ENCODE data around the gene ENDOU.
A peak's percentile ranks its signal among the peaks of the same experiment; 100 is the strongest.

The ENDOU gene

DNA sequence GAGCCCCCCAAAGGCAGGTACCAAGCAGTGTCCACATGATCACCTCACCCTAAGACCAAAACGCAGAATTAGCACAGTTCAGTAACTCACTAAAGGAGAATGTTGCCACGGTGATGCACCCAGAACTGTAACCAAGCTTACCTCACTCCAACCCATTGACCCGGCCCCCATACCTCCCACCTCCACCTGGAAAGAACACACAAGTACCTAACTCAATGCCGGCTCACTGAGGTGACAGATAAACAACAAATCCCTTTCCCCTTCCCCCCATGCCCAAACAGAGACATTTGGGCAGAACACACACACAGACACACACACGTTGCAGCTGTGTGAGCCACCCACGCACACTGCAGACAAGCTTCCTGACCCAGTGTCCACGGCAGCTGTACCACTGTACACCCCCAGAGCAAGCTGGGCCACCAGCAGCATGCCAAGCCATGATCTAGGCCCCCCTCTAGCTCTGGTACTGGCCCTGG is 32.1 kb upstream of the ENDOU start:
- DNase-seq, result no peak

DNA sequence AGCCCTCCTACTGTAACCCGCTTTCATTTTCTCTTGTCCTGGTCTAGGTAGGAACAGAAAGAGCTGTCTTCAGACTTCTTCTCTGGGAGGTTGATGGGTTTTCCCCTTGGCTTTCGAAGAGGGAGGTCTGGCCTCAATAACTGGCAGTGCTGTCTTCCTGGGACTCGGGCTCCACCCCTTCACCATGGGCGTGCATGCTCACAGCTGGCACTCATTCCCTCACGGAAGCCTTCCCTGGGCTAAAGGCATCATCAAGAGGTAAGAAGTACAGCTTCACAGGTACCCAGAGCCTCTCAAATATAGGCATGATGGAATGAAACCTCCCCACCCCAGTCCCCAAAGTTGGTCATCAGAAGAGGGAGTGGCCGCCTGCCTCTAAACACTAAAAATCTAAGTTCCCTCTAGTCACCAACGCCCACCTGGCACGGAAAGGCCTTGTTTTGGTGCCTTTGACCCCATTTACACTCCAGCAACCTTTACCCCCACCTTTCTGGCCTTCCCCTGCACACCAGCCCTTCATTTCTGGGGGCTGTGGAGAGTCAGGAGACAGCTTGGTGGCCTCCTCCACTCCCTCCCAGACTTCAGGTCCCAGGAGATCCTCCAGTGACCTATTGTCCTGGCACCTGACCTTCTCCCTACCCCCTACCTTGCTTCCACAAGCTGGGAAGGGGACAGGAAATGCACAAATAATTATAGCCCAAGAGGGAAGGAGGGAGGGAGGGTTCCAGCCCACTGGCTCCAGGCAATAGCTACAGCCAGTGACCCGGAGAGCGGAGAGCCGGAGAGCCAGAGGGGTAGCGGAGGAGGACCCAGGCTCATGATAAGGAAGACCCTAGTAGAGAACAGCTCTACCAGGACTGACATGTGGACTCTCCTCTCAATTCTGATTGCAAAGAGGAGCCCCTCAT is 30.6 kb upstream of the ENDOU start:
- no peak for DNase-seq

DNA sequence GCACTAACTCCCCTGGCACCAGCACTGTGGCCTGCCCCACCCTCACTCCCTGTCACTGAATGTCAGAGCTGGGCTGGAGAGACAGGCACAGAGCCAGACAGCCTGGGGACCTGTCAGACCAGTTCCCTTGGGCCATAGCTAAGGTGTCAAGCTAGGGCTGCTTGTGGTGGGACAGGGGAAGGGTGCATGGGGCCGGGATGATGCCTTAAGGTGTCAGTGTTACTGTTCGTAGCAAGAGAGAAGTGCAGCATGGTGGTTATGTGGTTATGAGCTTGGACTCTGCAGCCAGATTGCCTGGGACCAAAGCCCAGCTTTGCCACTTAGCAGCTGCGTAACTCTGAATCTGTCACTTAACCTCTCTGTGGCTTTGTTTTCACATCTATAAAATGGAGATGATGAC is 29.6 kb upstream of the ENDOU start:
- no peak for DNase-seq

DNA sequence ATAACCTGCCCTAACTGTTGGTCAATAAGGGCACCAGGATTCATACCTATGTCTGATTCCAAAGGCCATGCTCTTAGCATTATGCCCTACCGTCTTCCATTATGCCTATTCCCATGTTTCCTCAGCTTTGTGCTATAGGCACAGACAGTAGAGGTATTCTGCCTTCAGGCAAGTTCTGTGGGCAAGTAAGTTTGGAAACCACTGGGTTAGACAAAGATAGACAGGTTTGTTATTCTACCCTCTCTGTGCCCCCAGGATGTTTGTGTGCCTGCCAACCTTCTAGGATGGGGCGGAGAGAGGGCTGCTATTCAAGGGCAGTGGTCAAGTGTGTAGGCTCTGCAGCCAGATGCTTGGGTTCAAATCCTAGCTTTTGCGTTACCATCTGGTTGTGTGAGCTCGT is 28.8 kb upstream of the ENDOU start:
- DNase-seq, result no peak

DNA sequence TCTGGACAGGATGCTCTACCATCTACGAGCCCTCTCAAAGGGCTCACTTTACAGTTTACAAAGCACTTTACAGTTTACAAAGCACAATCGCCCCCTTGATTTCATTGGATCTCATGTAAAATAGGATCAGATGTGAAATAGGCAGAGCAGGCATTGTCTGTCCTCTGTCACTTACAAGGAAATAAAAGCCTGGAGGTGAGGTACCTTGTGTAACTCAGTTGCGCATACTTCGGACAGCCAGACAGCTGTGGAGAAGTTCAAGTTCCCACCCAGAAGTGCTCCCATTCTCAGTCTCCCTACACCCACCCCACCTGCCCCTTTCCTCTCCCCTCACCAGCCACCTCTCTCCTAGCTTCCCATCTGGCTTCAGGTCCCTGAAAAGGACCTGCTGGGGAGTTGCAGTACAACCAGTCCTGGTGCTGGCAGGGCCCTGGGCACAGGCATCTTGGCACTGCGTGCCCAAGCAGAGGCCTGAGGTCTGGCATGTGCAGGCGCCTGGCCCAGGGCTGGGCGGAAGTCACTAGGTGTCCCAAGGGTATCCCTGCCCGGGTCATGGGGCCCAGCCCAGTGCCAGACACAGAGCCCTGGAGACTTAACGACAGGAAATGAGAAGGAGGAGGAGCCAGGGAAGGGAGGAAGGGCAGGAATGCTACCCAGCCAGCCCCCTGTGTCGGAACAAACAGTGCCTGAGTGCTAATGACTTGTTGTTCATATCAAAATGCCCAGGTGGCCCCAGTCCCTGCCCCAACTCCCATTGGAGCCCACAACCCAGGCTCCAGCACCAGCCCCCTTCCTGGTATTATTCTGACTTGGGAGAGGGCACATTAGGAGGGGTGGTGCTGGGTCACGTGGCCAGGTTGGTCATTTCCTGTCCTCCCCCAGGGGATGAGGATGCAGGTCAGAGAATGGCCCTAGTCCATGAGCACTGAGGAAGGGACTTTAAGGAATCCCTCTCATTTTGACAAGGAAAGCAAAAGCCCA is 28.0 kb upstream of the ENDOU start:
- no peak for DNase-seq

DNA sequence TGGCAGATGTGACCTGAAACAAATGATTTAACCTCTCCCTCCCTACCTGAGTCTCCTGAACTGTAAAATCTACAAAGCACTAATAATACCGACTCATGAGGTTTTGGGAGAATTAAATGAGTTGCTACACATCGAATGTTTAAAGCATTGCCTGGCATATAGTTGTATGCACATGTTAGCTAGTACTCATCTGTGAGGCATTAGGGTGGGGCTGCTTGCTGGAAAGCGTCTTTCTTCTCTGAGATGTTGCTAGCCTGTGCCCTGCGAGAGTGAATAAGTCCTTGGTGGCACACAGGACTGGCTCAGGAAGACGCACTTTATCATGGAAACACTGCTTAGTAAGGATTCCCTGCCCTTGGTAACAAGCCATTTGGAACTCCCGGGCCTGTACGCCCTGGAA is 27.3 kb upstream of the ENDOU start:
- DNase-seq, result no peak

DNA sequence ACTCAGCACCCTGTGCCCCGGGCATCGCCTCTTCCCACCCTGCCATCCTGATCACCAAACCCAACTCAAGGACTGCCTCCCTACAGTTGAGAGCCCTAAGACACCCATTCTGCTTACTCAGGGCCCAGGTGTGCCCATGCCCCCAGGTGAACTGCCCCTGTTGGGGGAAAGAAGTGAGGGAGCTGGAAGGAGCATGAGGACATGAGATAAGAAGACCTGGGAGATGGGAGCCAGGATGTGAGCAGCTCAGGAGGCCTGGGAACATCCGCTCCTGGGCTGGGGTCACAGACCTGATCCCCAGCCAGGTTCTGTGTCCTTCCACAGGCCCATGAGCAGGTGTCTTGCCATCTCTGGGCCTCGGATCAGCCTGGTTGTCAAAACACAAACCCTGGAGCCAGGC is 26.8 kb upstream of the ENDOU start:
- no peak for DNase-seq

DNA sequence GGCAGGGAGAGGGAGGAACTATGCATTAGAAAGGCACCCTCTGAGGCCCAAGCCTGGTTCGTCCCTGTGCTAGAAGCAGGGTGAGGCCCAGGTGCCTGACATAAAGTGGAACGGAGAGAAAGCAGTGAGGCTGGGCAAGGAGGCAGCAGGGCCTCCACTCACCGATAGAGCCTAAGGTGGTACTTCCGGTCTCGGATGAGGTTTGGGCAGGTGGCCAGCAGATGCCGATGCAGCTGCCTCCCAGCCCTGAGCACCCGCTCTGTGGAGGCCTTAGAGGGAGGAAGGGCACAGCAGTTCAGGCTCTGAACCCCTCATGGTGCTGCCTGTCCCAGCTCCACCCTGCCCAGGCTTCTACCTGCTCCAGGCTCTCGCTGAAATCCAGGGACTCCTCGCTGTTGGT is 26.3 kb upstream of the ENDOU start:
- no peak for DNase-seq

DNA sequence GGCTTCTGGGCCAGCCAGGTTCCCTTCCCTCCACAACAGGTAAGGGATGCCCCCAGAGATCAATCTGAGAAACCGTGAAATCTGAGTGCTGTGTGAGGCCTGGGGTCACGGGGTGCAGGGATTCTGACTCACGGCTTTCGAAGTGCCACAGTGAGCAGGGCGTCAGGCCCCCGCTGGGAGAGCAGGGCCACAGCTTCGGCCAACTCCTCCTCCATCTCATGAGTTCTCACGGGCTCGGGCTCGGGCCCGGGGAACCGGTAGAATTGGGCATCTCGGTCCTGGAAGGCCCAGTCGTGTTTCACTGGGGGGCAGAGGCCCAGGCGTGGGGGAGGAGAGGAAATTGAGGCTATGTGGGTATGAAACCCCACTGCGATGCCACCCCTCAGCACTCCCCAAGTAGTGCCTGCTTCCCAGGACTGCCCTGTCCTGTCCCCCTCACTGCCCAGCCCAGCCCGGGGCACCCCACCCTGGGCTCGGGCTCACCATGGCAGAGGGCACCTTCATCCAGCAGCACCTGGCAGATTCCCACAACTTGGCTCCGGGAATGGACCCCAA is 25.7 kb upstream of the ENDOU start:
- no peak for DNase-seq

DNA sequence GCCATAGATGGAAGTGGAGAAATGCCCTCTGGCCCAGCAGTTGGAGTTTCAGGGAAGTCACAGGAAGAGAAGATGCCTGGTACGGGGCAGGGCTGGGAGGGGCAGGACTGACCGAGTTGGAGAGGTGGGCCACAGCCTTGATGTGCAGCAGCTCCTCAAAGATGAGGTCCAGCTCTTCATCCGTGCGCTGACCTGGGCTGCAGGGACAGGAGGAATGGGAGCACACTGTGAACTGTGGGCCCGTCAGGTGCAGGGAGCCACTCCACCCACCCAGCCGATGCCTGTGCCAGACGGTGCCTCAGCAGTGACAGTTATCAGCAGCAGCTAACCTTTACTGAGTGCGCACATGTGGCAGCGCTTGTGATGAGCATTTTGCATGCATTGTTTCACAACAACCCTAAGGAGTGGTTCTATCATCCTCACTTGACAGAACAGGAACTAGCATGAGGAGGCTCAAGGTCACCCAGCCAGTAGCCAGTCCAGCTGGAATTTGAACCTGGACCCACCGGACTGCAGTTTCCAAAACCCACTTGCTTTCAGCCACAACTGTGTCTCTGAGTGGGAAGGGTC is 25.0 kb upstream of the ENDOU start:
- no peak for DNase-seq

DNA sequence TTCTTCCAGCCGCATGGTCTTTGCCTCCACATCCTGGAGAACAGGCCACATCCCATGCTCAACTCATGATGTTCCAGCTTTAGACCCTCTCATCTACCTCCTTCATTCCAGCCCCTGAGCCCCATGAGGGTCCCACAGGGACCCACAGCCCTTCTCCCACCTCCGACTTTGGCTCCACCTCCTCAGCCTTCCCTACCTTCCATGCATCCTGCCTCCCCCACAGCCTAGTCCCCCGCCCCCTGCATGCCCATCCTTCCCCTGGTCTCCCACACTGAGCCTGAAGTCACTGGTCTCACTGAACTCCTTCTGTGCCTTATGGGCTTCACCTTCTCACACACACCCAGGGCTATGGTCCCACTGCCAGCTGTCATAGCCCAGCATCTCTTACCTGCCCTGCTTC is 23.6 kb upstream of the ENDOU start:
- DNase-seq, result no peak

DNA sequence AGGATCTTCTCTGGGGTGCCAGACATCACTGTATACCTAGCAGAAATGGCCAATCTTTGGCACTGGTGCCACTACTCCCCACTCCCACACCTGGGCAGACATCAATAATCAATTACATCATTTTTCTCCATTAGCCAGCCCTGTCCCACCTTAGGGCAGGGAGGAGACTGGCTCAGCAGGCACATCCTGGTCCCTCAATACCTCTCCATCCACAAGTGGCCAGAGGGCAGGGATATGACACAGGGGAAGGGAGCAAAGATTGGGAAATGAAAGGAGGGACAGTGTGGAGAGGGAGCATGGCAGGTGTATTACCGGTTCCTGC is 23.2 kb upstream of the ENDOU start:
- no peak for DNase-seq

DNA sequence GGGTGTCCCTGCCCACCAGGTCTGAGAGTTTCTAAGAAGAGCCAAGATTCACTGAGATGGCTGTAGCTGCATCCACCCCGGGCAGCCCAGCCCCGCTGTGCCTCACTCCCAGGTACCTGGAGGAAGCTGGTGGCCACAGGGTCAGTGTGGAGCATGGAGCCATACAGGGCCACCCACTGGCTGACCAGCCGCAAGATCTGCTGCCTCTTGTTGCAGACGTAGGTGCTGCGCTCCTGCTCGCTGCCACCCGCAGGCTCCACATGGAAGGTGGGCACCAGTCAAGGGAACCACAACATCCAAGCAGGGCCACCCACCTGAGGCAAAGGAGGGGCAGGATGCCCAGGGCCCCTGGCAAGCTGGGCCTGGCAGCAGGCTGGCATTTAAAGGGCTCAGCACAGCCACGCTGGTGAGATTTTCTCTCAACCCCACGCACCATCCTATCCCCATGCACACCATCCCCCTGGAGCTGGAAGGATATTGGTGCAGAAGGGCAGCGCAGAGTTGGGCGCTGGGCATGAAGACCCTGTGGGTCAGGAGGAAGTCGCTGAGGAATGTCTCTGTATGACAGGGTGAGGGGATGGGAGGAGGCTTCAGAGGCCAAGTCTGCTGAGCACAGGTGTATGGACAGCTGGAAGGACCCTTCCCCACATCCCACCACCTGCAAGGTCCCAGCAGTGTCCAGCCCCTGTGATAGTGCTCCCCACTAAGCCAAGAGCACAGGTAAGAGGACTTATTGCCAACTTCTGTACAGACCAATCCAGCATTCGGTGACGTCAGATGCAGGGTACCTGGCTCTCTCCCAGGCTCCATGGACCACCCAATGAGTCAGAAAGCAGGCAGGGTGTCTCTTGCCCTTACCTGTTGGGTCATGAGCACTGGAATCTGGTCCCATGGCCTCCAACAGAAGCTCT is 22.6 kb upstream of the ENDOU start:
- DNase-seq, result no peak

DNA sequence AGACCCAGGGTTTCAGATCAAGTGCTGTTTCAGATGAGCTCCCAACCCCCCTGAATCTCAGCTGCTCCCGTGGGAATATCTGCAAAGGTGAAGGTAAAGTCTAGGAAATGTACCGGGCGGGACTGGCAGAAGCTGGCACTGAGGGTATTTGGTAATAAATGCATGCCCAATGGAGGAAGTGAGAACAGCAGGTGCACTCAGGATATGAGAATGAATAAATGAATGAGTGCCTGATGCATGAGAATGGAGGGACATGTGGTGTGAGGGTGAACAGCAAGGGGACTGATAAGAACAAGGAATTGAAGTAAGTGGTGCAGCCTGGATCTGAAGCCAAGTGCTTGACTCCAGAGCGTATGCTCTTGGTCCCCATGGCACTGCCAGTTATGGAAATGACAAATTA is 21.8 kb upstream of the ENDOU start:
- DNase-seq, result no peak

DNA sequence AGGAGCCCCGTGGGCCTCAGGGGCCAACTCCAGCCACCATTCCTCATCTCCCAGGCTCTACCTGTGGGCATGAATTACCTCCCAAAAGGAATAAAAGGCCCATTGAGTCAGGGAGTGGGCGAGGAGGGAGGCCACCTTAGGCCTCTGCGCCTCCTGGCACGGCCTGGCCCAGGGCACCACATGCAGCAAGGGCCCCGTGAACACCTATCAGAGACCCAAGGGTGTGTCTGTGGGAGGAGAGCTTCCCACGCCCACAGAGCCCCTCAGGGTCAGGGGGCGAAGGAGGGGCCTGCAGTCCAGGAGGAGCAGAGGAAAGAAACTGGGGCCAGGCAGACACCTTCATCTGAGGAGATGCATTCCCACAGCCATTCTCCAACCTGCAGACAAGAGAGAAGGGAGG is 21.2 kb upstream of the ENDOU start:
- no peak for DNase-seq

DNA sequence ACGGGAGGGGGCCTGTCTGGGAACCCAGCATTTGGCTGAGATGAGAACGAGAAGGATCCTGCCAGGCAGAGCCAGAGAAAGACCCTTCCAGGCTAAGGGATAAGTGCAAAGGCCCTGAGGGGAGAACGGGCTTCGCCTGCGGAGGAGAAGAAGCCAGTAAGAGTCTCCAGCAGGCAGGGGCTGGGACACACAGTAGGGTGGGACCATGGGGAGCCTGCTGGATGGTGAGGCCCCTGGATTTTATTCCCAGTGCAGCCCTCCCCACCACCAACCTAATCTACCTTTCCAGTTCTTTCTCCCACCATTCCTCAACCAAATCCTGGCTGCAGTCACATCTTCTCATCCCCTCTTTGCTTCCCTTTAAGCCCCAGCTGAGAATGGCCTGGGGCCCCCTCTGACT is 20.8 kb upstream of the ENDOU start:
- no peak for DNase-seq

DNA sequence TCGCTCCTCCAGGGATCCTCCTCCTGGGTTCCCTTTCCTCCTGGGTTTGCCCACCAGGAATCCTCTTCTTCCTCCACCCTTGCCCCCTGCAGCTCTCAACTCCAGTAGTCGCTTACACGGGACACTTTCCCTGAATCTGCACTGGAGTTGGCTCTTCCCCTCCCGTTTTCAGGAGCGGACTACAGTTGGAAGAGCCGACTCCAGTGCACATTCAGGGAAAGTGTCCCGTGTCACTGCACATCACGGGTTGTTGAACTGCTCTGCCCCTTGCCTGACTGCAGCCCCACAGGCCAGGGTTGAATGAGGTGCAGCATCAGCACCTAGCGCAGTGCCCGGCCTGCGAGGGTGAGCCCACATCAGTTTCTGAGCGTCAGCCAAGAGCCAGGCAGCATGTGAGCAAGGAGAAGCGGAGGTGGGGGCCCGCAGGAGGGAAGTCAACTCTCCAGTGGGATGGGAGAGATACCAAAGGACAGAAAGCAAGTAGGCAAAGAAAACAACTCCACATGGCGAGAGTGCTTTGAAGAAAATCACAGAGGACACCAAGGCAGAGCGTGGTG is 20.3 kb upstream of the ENDOU start:
- no peak for DNase-seq

DNA sequence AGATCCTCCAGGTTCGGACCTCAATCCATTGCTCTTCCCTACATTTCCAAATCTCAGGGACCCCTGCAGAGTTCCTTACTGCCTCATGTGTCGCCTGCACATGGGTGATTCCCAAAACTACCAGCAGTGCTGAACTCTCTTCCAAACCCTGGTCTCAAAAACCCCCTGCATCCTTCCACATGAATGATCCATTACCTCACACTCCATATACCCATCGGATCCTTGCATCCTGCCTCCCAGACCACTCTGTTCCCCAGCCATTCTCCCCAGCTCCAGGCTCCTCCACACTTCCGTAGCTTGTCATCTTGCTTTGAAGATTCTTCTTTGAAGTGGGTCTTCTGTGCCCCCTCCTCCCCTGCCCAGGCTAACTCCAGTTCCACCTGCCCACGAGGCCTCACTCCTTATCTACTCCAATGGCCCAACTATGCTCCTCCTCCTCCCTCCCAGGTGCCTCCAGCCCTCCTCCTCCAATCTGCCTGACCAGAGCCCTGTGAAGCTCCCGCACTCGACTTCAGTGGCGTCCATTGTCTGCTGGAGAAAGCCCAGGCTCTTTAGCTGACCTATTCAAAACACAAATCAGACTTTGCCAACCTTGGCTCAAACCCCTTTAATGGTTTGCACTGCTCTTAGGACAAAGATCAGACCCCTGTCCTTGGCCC is 19.6 kb upstream of the ENDOU start:
- no peak for DNase-seq

DNA sequence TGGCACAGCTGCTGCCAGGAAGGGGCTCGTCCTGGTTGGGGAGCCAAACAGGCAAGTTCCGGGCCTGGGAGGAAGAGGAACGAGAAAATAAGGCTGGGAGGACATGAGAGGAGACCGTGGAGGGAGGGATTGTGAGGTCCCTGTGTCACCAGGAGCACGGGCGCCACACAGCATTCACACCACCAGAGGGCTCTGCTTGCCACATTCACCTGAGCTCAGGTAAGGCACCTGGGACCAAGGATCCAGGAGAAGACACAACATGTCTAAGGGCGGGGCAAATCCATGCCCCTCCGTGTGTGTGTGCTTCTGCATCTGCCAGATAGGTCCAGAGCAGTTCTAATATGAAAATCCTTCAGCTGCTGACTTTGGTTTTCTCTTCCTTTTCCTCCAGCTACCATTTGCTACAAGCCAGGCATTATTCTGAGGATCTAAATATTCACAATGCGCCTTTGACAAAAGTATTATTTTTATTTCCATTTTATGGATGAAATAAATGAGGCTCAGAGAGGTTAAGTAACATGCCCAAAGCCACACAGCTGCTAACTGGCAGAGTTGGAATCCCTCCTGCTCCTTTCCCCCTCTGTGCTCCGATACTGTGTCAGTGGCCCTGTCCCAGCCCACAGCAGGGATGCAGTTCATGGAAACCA is 18.8 kb upstream of the ENDOU start:
- DNase-seq, result peak; percentile 78

DNA sequence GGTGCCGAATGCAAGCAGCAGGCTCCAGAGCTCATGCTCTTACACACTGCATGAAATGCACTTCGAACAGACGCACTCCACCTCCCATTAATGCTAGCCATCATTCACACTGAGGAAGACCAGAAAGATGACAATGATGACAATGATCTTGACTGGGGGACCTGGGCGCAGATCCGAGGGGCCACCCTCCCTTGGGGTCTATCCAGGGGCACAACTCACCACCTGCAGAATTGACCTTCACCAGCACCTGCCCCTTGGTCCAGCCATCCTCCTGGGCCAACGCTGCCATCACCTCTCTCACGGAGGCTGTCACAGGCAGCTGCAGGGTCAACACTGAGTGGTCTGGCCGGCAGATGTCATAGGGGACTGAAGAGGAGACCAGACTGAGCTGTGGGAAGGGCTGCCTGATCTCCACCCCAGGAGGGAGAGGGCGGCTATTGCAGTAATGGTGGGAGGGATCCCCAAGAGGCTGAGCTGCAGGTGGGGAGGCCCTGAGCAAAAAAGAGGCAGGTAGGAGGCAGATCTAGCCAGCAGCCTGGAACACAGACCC is 18.1 kb upstream of the ENDOU start:
- DNase-seq, result no peak
